GM18861 (cell line): Measurements from ENCODE around the gene FOXI1.
"Not testable (repeated sequence)": the region's sequence is repeated elsewhere in the genome, so short reads cannot be mapped to it uniquely, and the experiment has no call there.

ENCODE experiments used
- ATAC-seq: cut with Tn5 transposase; IDR thresholded peaks from one replicate; pipeline ENCODE4 v1.9.1; 2021; ENCODE audit not compliant: unreplicated experiment

The FOXI1 gene

GRCh38 chr5:170092455-170093101, 13.1 kb upstream of the FOXI1 start:
- no peak for ATAC-seq

GRCh38 chr5:170094329-170094728, 11.4 kb upstream of the FOXI1 start:
- not testable (repeated sequence) for ATAC-seq

GRCh38 chr5:170095646-170096045, 10.1 kb upstream of the FOXI1 start:
- no peak for ATAC-seq

GRCh38 chr5:170097934-170098333, 7.8 kb upstream of the FOXI1 start:
- ATAC-seq = no peak

GRCh38 chr5:170100066-170100943, 5.4 kb upstream of the FOXI1 start:
- ATAC-seq = no peak

- ATAC-seq = no peak
Measured at GRCh38 chr5:170103447-170103846, 2.2 kb upstream of the FOXI1 start.

GRCh38 chr5:170104299-170104698, 1.4 kb upstream of the FOXI1 start:
- no peak for ATAC-seq

GRCh38 chr5:170104710-170105109, 987 bp upstream of the FOXI1 start:
- ATAC-seq = no peak

- ATAC-seq = no peak
Measured at GRCh38 chr5:170107674-170108073, 2.0 kb downstream of the FOXI1 start.

GRCh38 chr5:170108266-170108785, 2.6 kb downstream of the FOXI1 start:
- ATAC-seq = no peak

- no peak for ATAC-seq
Measured at GRCh38 chr5:170109059-170110031, 3.6 kb downstream of the FOXI1 start.

- no peak for ATAC-seq
Measured at GRCh38 chr5:170110403-170111087, 4.8 kb downstream of the FOXI1 start.

- ATAC-seq = no peak
Measured at GRCh38 chr5:170111088-170111785, 5.5 kb downstream of the FOXI1 start.

GRCh38 chr5:170112876-170113521, 7.3 kb downstream of the FOXI1 start:
- ATAC-seq = no peak

- no peak for ATAC-seq
Measured at GRCh38 chr5:170113522-170113900, 7.8 kb downstream of the FOXI1 start.

GRCh38 chr5:170114271-170114670, 8.6 kb downstream of the FOXI1 start:
- ATAC-seq = no peak

- no peak for ATAC-seq
Measured at GRCh38 chr5:170115925-170116324, 10.2 kb downstream of the FOXI1 start.

GRCh38 chr5:170117736-170118135, 12.0 kb downstream of the FOXI1 start:
- no peak for ATAC-seq

GRCh38 chr5:170120576-170120975, 14.9 kb downstream of the FOXI1 start:
- ATAC-seq = no peak
